Activated naive CD4-positive, alpha-beta T cell (primary cell): Measurements from ENCODE around the gene PDE8B.

Experiments used
- DNase-seq, 4 experiments: peaks; one replicate each; lab custom pipeline; 2025; lab: John Stamatoyannopoulos, UW

The PDE8B gene

GRCh38 chr5:77321793-77322394, 111.4 kb downstream of the PDE8B start:
- DNase-seq, result no peak

GRCh38 chr5:77322406-77322805, 111.9 kb downstream of the PDE8B start:
- no peak for DNase-seq

GRCh38 chr5:77325921-77326541, 115.6 kb downstream of the PDE8B start:
- no peak for DNase-seq

- DNase-seq, result no peak
Measured at GRCh38 chr5:77326986-77327734, 116.7 kb downstream of the PDE8B start.

GRCh38 chr5:77328930-77329647, 118.6 kb downstream of the PDE8B start:
- DNase-seq, result no peak

DNA sequence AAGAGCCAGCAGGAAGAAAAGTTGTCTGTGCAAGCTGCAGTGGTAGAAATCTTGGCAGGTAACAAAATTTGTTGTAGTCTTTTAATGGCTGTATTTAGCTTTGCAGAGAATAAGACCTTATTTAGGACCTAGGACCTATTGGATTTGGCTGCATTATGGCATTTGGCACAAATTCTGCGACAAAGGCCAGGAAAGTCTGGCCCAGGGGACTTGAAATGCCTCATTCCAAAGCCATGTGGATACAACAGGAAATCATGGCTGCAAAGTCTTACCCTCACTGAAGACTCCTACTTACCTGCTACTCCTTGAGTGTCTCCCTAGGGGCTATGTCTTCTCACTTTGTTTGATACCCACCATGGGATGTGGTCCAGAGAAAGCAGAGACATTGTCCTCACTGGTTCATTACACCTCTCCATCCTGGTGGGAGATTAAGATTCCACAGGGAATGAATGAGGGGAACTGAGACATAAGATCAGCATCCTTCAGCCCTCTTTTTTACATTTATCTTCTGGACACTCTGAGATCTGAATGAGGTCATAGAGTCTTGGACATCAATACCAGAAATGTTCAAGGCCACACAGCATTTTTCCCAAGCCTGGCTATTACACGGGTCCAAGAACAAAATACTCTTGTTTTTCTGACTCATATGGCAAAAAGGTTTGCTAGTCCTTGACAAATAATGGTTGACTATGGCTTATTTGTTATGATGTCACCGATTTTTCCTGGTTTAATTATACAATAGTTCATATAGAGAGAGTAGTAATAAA, 119.4 kb downstream of the PDE8B start:
- DNase-seq, result no peak

DNA sequence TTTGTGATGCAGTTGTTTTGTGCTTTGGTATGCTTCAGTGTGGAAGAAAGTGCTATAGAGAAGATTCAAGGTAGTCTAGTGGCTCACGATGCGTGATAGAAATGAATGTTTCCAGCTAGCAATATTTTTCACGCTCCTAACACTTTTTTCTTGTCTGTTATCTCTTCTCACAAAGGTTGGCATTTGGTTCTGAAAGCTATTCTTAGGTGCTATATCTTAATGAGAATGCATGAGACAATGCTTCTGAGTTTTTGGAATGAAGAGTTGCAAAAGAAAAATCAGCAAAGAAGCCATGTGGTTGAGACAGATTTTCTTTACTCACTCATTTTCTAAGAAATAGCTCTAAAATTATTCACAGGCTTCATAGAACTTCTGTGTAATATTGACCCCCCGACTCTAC, 122.6 kb downstream of the PDE8B start:
- no peak for DNase-seq

GRCh38 chr5:77333451-77334123, 123.1 kb downstream of the PDE8B start:
- no peak for DNase-seq

- no peak for DNase-seq
Measured at GRCh38 chr5:77337246-77337645, 126.8 kb downstream of the PDE8B start.

DNA sequence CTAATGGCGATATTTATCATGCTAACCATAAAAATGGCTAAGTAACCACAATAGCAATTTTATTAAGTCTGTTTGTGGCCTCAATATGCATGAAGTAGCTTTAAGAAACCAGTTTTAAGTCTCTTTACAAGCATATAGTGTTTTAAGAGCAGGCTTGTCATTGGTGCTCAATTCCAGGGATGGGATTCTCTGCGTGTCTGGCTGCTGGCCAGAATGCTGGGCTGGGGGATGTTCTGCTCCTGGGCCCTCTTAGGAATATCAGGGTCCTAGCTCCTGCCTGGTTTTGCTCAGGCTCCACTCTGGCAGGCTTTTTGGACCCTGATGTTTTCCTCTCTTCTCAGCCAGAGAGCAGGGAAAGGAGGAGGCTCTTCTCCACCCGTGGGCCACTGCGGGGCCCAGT, 127.2 kb downstream of the PDE8B start:
- DNase-seq, result no peak

DNA sequence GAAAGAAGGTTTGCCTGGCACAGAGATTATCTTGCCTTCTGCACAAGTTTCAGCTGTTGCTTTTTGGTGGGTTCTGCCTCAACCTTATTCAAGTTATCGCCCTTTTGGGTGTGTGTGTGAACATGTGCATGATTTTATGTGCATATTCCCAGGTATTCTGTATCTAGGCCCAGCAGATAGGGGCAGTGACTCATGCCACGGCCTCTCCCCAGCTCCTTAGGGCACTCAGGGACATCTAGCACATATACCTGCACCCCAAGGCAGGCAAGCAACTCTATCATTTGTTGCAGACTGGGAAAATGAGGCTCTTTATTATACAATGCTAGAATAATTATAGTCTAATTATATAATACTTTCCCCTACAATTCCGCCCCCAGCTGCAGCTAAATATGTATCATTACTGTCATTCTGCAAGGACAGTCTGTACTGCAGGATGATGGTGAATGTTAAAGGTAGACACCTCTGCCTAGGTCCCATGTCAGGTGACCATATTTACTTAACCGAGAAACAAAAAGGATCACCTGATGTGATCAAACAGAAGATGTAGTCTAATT, 128.9 kb downstream of the PDE8B start:
- DNase-seq, result no peak

DNA sequence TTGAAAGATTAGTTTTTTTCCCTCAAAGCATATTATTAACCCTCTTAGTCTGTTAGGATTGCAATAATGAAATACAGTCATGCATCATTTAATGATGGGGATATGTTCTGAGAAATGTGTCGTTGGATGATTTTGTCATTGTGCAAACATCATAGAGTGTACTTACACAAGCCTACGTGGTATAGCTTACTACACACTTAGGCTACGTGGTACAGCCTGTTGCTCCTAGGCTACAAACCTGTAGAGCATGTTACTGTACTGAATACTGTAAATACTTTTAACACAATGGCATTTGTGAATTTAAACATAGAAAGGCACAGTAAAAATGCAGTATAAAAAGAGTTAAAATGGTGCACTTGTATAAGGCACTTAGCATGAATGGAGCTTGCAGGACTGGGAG, 132.7 kb downstream of the PDE8B start:
- DNase-seq, result no peak

GRCh38 chr5:77347435-77348098, 137.1 kb downstream of the PDE8B start:
- no peak for DNase-seq

DNA sequence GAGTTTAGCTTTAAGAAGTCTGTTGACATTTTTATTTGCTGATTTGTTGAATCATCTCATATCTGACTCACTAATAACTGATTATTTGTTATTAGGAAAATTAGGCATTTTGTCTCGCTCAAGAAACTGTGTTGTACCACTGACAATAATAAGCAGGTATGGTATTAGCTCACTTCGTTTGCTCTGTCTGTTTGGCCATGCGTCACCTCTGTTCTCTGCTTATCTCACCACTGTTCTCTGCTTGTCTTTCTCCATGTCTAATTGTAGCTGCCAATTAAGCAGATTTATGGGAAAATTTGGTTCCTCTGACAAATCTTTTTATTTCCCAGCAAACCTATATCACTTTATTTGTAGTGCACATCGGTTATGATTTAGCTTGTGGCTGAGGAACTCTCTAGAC, 142.8 kb downstream of the PDE8B start:
- no peak for DNase-seq

GRCh38 chr5:77354454-77354853, 144.0 kb downstream of the PDE8B start:
- no peak for DNase-seq

GRCh38 chr5:77355080-77355479, 144.6 kb downstream of the PDE8B start:
- DNase-seq, result no peak

DNA sequence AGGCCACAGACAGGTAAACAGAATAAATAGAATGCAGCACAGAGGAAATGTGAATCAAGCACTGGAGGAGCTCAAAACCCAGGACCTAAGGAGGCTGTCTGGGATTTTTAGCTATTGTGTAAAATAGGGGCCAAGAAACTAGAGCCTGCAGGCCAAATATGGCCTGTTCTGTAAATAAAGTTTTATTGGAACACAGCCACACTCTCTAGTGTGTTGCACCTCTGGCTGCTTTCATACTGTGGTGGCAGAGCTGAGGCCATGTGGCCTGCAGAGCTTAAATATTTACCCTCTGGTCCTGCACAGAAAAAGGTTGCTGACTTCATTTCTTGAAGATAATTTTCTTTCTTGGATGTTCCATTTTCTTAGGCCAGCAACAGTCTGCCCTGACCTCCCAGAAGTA, 145.3 kb downstream of the PDE8B start:
- DNase-seq, result no peak

- no peak for DNase-seq
Measured at GRCh38 chr5:77356740-77357139, 146.3 kb downstream of the PDE8B start.

GRCh38 chr5:77358255-77359205, 148.1 kb downstream of the PDE8B start:
- DNase-seq, result no peak
